Smooth muscle cell (in vitro differentiated cells): ENCODE measurements around the gene TTC34. TPM values are rescaled to one million over a fixed set of nuclear protein-coding genes. Genes with fewer than 3 reads are reported as not detected.

Experiments used
- DNase-seq: peaks from one replicate; lab custom pipeline; 2025; ENCODE audit not compliant: unreplicated experiment; lab: John Stamatoyannopoulos, UW
- H2AFZ ChIP-seq: fragments of 200-600 bp; sonication (generic); 2 replicates; pipeline ENCODE4 v1.6.0; 2016; ENCODE audit warnings: antibody characterized with exemption, low read depth, mild to moderate bottlenecking
- H3F3A ChIP-seq: fragments of 200-600 bp; sonication (generic); 2 replicates; pipeline ENCODE4 v1.6.0; 2017; ENCODE audit warnings: antibody characterized with exemption, low read depth
- H3K27ac ChIP-seq: fragments of 200-600 bp; sonication (generic); 2 replicates; pipeline ENCODE4 v1.5.1; 2016; ENCODE audit warnings: low read depth, mild to moderate bottlenecking
- H3K27me3 ChIP-seq: fragments of 200-600 bp; sonication (generic); 2 replicates; pipeline ENCODE4 v1.6.1; 2016; ENCODE audit warnings: low read depth, mild to moderate bottlenecking
- H3K36me3 ChIP-seq: fragments of 200-600 bp; sonication (generic); 2 replicates; pipeline ENCODE4 v1.5.1; 2016; ENCODE audit warnings: low read depth
- H3K4me1 ChIP-seq: fragments of 200-600 bp; sonication (generic); 2 replicates; pipeline ENCODE4 v1.5.1; 2016; ENCODE audit warnings: low read depth
- H3K4me2 ChIP-seq: fragments of 200-600 bp; sonication (generic); 2 replicates; pipeline ENCODE4 v1.6.0; 2016; ENCODE audit warnings: mild to moderate bottlenecking
- H3K4me3 ChIP-seq: fragments of 200-600 bp; sonication (generic); 2 replicates; pipeline ENCODE4 v1.5.1; 2016; ENCODE audit warnings: mild to moderate bottlenecking
- H3K79me2 ChIP-seq: fragments of 200-600 bp; sonication (generic); 2 replicates; pipeline ENCODE4 v1.6.0; 2016; ENCODE audit warnings: low read depth, mild to moderate bottlenecking
- H3K9ac ChIP-seq: fragments of 200-600 bp; sonication (generic); 2 replicates; pipeline ENCODE4 v1.6.0; 2016; ENCODE audit warnings: low read depth
- H3K9me3 ChIP-seq: fragments of 200-600 bp; sonication (generic); replicated peaks from 2 replicates; pipeline ENCODE4 v1.5.1; 2016; ENCODE audit warnings: low read depth
- H4K20me1 ChIP-seq: fragments of 200-600 bp; sonication (generic); 2 replicates; pipeline ENCODE4 v1.6.0; 2016; ENCODE audit warnings: low read depth
- WGBS: methylation state at CpG from one replicate; pipeline ENCODE4 v1.1.7; 2016; ENCODE audit warnings: low lambda C conversion rate; 5-methylcytosine and 5-hydroxymethylcytosine counted together
- polyA plus RNA-seq: library from polyadenylated mRNA; unstranded; fragments of >200 nt; fragmentation: Nextera tagmentation; extraction: Ambion mirVana; gene quantifications from 2 replicates; pipeline ENCODE4 v1.2.1, GENCODE V29; 2016
- total RNA-seq: library from RNA; depleted of rRNA; stranded (reverse); fragments of >200 nt; gene quantifications from 2 replicates; pipeline ENCODE4 v1.2.3, GENCODE V29; 2014
- TF ChIP-seq, protein P1 (sequence below): fragments of 200-600 bp; sonication (generic); IDR thresholded peaks from 2 replicates; pipeline ENCODE4 v1.5.1; 2017; ENCODE audit warnings: borderline replicate concordance, mild to moderate bottlenecking, antibody characterized with exemption; ENCODE audit not compliant: insufficient read depth, poor library complexity, severe bottlenecking

The TTC34 gene
- total and polyA plus RNA-seq, 2 experiments from 2014 or later = 0.01 to 0.04 TPM

- no peak overlapping the region for H3K27ac ChIP-seq
- DNase-seq = no peak
- 90% methylated on average over 3 of the region's 3 CpGs for WGBS
- H3K27me3 ChIP-seq = no peaks in the 10 kb centered on the region
- no peak overlapping the region for H3K4me2 ChIP-seq
- TF ChIP-seq, protein P1, sequence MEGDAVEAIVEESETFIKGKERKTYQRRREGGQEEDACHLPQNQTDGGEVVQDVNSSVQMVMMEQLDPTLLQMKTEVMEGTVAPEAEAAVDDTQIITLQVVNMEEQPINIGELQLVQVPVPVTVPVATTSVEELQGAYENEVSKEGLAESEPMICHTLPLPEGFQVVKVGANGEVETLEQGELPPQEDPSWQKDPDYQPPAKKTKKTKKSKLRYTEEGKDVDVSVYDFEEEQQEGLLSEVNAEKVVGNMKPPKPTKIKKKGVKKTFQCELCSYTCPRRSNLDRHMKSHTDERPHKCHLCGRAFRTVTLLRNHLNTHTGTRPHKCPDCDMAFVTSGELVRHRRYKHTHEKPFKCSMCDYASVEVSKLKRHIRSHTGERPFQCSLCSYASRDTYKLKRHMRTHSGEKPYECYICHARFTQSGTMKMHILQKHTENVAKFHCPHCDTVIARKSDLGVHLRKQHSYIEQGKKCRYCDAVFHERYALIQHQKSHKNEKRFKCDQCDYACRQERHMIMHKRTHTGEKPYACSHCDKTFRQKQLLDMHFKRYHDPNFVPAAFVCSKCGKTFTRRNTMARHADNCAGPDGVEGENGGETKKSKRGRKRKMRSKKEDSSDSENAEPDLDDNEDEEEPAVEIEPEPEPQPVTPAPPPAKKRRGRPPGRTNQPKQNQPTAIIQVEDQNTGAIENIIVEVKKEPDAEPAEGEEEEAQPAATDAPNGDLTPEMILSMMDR = no peak
- H3K4me1 ChIP-seq = no peaks in the 10 kb centered on the region
- no peaks in the 10 kb centered on the region for H3K36me3 ChIP-seq
- no peak overlapping the region for H2AFZ ChIP-seq
- H3K79me2 ChIP-seq = no peaks in the 10 kb centered on the region
- no peaks in the 10 kb centered on the region for H4K20me1 ChIP-seq
- no peak overlapping the region for H3K4me3 ChIP-seq
- no peaks in the 10 kb centered on the region for H3F3A ChIP-seq
- H3K9ac ChIP-seq = no peak overlapping the region
- no peaks in the 10 kb centered on the region for H3K9me3 ChIP-seq
Measured at GRCh38 chr1:2598329-2598931, 203.1 kb downstream of the TTC34 start.

GRCh38 chr1:2597441-2598328 lies 203.8 kb downstream of the TTC34 start:
- H3K4me1 ChIP-seq = no peaks in the 10 kb centered on the region
- H3K4me3 ChIP-seq = no peak overlapping the region
- no peak overlapping the region for H3K4me2 ChIP-seq
- no peak for DNase-seq
- no peaks in the 10 kb centered on the region for H3F3A ChIP-seq
- H3K79me2 ChIP-seq = no peaks in the 10 kb centered on the region
- TF ChIP-seq, protein P1 = no peak
- H3K36me3 ChIP-seq = no peaks in the 10 kb centered on the region
- no peak overlapping the region for H2AFZ ChIP-seq
- H3K9ac ChIP-seq = no peak overlapping the region
- H3K27ac ChIP-seq = no peak overlapping the region
- 87% methylated on average over 34 of the region's 34 CpGs for WGBS
- H3K27me3 ChIP-seq = no peaks in the 10 kb centered on the region
- H4K20me1 ChIP-seq = no peaks in the 10 kb centered on the region
- no peaks in the 10 kb centered on the region for H3K9me3 ChIP-seq

DNA sequence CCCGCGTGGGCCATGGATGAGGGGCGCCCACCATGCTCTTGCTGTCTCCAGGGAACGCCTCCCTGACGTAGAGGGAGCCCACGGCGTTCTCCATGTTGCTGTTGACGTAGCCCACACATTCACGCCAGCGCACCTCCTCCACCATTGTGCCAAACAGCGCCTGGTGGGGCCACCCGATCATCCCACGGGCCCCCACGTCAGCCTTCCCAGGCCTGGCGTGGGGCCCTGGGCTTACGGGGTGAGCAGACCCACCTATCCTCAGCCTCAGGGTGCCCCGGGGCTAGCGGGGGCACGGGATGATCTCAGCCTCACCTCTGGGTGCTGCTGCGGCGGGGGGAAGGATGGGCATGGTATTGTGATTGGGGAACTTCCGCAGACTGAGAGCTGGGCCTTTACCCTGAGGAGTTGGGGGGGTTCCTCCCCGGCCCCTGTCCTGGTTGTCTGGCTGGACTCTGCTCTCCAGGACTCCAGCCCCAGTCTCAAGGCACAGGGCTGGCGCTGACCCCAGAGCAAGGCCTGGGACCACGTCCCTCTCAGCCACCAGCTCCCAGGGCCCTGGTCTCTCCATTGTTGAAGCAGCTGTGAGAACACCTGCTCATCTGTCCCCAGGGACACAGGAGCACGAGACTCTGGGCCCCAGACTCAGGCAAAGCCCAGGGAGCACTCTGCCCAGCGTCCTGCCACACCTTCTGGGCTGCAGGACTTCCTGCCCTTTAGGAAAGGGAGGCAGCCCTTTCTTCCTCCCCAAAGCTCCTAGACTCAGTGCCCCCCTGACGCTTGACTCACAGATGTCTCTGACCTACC lies 204.8 kb downstream of the TTC34 start:
- no peaks in the 10 kb centered on the region for H3F3A ChIP-seq

More for the DNA sequence above, 204.8 kb downstream of the TTC34 start:
- H3K27ac ChIP-seq = no peak overlapping the region
- no peaks in the 10 kb centered on the region for H3K79me2 ChIP-seq
- H3K4me3 ChIP-seq = no peak overlapping the region
- no peak for DNase-seq
- H3K36me3 ChIP-seq = no peaks in the 10 kb centered on the region
- no peaks in the 10 kb centered on the region for H3K27me3 ChIP-seq
- no peaks in the 10 kb centered on the region for H4K20me1 ChIP-seq
- no peaks in the 10 kb centered on the region for H3K4me1 ChIP-seq
- H2AFZ ChIP-seq = no peak overlapping the region
- 94% methylated on average over 26 of the region's 28 CpGs for WGBS
- H3K4me2 ChIP-seq = no peak overlapping the region
- no peaks in the 10 kb centered on the region for H3K9me3 ChIP-seq
- no peak overlapping the region for H3K9ac ChIP-seq
- TF ChIP-seq, protein P1 = no peak
